Gastroesophageal sphincter (tissue), 4 donors: ENCODE results near the gene FOXD3. TPM values are rescaled to one million over a fixed set of nuclear protein-coding genes. Genes with fewer than 3 reads are reported as not detected.

Experiments
- ATAC-seq: fragments of 150-250 bp; one replicate; pipeline ENCODE4 v1.9.1; 2016; ENCODE audit warnings: mild to moderate bottlenecking, moderate library complexity
- H3K27ac ChIP-seq, 4 donors: fragments of 200-600 bp; sonication (generic) in 3 of 4; 1 replicate in 3 of 4; 2 replicates in 1 of 4; pipeline ENCODE4 v1.5.1; 2016 to 2019
- H3K27me3 ChIP-seq: fragments of 200-600 bp; sonication (generic); one replicate; pipeline ENCODE4 v1.5.1; 2019
- H3K36me3 ChIP-seq, 2 donors: fragments of 200-600 bp; sonication (generic); one replicate each; pipeline ENCODE4 v1.5.1; 2019; ENCODE audit warnings: control low read depth in 1 of 2
- H3K4me1 ChIP-seq, 3 donors: fragments of 200-600 bp; sonication (generic); 1 replicate in 2 of 3; 2 replicates in 1 of 3; pipeline ENCODE4 v1.5.1; 2016 to 2019; ENCODE audit warnings: control low read depth in 2 of 3
- H3K4me3 ChIP-seq, 2 donors: fragments of 200-600 bp; sonication (generic); one replicate each; pipeline ENCODE4 v1.5.1; 2019; ENCODE audit warnings: mild to moderate bottlenecking in 1 of 2, moderate library complexity in 1 of 2
- H3K9me3 ChIP-seq, 3 donors: fragments of 200-600 bp; sonication (generic); one replicate each; pipeline ENCODE4 v1.5.1; 2017 to 2019; ENCODE audit warnings: control low read depth in 2 of 3
- CTCF ChIP-seq, 4 experiments: fragments of 200-600 bp in 2 of 4; fragments of 450-650 bp in 2 of 4; sonication (generic) in 1 of 4; IDR thresholded peaks; one replicate each; pipeline ENCODE4 v1.5.1; 2017 to 2019; ENCODE audit warnings: antibody characterized with exemption in 4 of 4, mild to moderate bottlenecking in 2 of 4, moderate library complexity in 2 of 4
- EP300 ChIP-seq: sonication (generic); formaldehyde crosslinking; IDR thresholded peaks from one replicate; pipeline ENCODE4 v1.6.1; 2017; ENCODE audit warnings: antibody characterized with exemption, mild to moderate bottlenecking
- POLR2A ChIP-seq, 2 donors: fragments of 450-650 bp; IDR thresholded peaks; one replicate each; pipeline ENCODE4 v1.6.1; 2017; ENCODE audit warnings: antibody characterized with exemption in 2 of 2, mild to moderate bottlenecking in 2 of 2, moderate library complexity in 1 of 2
- POLR2AphosphoS5 ChIP-seq: sonication (generic); formaldehyde crosslinking; IDR thresholded peaks from one replicate; pipeline ENCODE4 v1.6.1; 2017; ENCODE audit warnings: antibody characterized with exemption
- WGBS, 2 donors: methylation state at CpG; one replicate each; pipeline ENCODE4 v1.1.5; 2018; ENCODE audit warnings: low coverage in 1 of 2; 5-methylcytosine and 5-hydroxymethylcytosine counted together
- total RNA-seq, 4 donors: library from RNA; depleted of rRNA; stranded (reverse); fragments of >200 nt; gene quantifications; one replicate each; pipeline ENCODE4 v1.1.0, GENCODE V29; 2016

FOXD3 gene
- total RNA-seq, result 1 to 10 TPM; 2.2 to 4.7 (median 2.5) TPM

- peaks cover 100% of the 10 kb centered on the region for H3K27me3 ChIP-seq
These were observed at the start of gene FOXD3 for GRCh38 chr1:63322114-63322943. Gene FOXD3 (plus strand): TSS chr1:63322567. CDS start chr1:63323059, 492 bp downstream.

GRCh38 chr1:63272811-63273210 is 49.6 kb upstream of the FOXD3 start:
- Histone ChIP-seq H3K27ac (no peak overlapping the region), H3K9me3 (no peaks in the 10 kb centered on the region), H3K36me3 (no peaks in the 10 kb centered on the region), H3K4me1 (no peaks in the 10 kb centered on the region), H3K27me3 (peaks cover 14% of the 10 kb centered on the region), H3K4me3 (no peak overlapping the region)
- no peak for TF ChIP-seq POLR2AphosphoS5
- no peak for TF ChIP-seq EP300
- no peak for TF ChIP-seq POLR2A (IDR thresholded peaks at IDR 0.05)
- no peak for TF ChIP-seq CTCF (IDR thresholded peaks at IDR 0.05)
- no peak for ATAC-seq
- WGBS, 2 donors, result 71 to 77% methylated on average over 2 of the region's 2 CpGs

More at GRCh38 chr1:63322114-63322943, at the start of gene FOXD3:
- Histone ChIP-seq H3K9me3 (peaks cover 0 to 13% (median 0%) of the 10 kb centered on the region in 3 donors), H3K4me1 (peaks cover 0 to 64% (median 15%) of the 10 kb centered on the region in 3 donors), H3K36me3 (no peaks in the 10 kb centered on the region), H3K27ac (peak within 1 kb of the TSS in 3 of 4 donors; percentile 56 to 77 (median 66)), H3K4me3 (peak within 1 kb of the TSS; percentile 20 to 61)
- peak; percentile 42 for ATAC-seq
- WGBS, 2 donors, result 2% methylated on average over 5 of the region's 85 CpGs; no CpG with 5 or more reads in 1 of the 2 donors
- TF ChIP-seq POLR2AphosphoS5 (peak; percentile 25), POLR2A (IDR thresholded peaks at IDR 0.05) (no peak)

- H3K36me3 ChIP-seq, result no peaks in the 10 kb centered on the region
- H3K4me3 ChIP-seq, result no peak overlapping the region
- no peaks in the 10 kb centered on the region for H3K9me3 ChIP-seq
- ATAC-seq, result no peak
- no peaks in the 10 kb centered on the region for H3K4me1 ChIP-seq
- TF ChIP-seq CTCF (IDR thresholded peaks at IDR 0.05) (no peak), EP300 (no peak), POLR2A (IDR thresholded peaks at IDR 0.05) (no peak), POLR2AphosphoS5 (no peak)
- H3K27ac ChIP-seq, result no peak overlapping the region
- peaks cover 14% of the 10 kb centered on the region for H3K27me3 ChIP-seq
These were observed 48.0 kb upstream of the FOXD3 start for GRCh38 chr1:63274371-63274770.

GRCh38 chr1:63274979-63275378 is 47.4 kb upstream of the FOXD3 start:
- WGBS, 2 donors, result 49 to 70% methylated on average over 2 of the region's 2 CpGs
- no peak overlapping the region for H3K27ac ChIP-seq

GRCh38 chr1:63276624-63277023 is 45.7 kb upstream of the FOXD3 start:
- Histone ChIP-seq H3K4me1 (no peaks in the 10 kb centered on the region), H3K36me3 (no peaks in the 10 kb centered on the region), H3K27me3 (peaks cover 3% of the 10 kb centered on the region), H3K27ac (peak overlapping the region in 1 of 4 donors; percentile 23), H3K4me3 (no peak overlapping the region), H3K9me3 (no peaks in the 10 kb centered on the region)
- TF ChIP-seq POLR2A (IDR thresholded peaks at IDR 0.05), result no peak
- no peak for TF ChIP-seq EP300
- TF ChIP-seq POLR2AphosphoS5, result no peak
- no peak for TF ChIP-seq CTCF (IDR thresholded peaks at IDR 0.05)
- WGBS, 2 donors, result 24 to 45% methylated on average over 4 of the region's 8 CpGs
- ATAC-seq, result no peak

More at GRCh38 chr1:63274979-63275378, 47.4 kb upstream of the FOXD3 start:
- H3K9me3 ChIP-seq, result no peaks in the 10 kb centered on the region
- no peak for ATAC-seq
- H3K36me3 ChIP-seq, result no peaks in the 10 kb centered on the region
- no peak for TF ChIP-seq EP300
- TF ChIP-seq CTCF (IDR thresholded peaks at IDR 0.05), result no peak
- TF ChIP-seq POLR2A (IDR thresholded peaks at IDR 0.05), result no peak
- TF ChIP-seq POLR2AphosphoS5, result no peak
- H3K27me3 ChIP-seq, result peaks cover 13% of the 10 kb centered on the region
- H3K4me3 ChIP-seq, result no peak overlapping the region
- H3K4me1 ChIP-seq, result no peaks in the 10 kb centered on the region
